ENCODE data around the gene ZNF44.

The ZNF44 gene

DNA sequence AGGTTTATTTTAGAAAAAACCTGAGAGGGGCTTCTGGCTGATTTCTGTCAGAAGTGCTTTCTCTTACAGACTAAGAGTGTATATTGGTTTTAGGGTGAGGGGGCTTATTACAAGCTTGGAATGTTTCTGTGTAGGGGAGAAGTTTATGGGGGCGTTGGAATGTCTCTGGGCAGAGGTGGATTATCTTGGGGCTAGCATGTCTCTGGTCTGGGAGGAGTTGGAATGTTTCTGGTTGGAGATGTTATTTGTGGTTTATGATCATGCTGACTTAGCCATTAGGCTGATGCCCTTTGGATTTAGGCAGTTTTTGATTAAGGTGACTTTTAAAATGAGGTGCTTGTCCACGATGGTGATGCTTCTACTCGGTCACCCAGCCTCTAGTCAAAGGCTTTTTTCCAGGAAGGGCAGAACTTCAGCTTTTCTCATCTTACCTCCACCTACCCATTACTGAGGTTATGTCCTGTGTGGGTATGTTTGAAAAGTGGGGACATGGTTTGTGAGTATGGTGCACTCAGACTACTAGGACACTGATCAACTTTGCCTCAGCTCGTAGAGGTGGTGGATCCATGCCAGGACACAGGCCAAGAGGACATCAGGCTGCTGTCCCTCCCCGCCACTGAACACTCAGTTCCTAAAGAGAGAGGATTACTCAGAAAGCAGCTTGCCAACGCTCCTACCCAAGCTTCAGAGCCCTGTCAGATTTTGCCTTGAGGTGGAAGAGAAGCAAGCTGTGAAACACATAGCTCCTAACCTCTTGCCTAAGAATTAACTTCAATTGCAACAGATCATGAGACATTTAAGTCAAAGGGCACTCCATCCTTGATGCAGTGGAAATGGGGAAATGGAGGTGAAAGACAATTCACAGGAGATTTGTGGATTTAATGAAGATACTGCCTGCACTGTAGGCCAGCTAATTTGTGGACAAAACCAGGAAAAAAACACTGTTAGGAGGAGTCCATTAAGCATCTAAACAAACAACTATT, 63.6 kb downstream of the ZNF44 start:
- no peak overlapping the region for H3K4me3 ChIP-seq (ENCODE audit: low read depth, low read length)
- TF ChIP-seq, protein P1, sequence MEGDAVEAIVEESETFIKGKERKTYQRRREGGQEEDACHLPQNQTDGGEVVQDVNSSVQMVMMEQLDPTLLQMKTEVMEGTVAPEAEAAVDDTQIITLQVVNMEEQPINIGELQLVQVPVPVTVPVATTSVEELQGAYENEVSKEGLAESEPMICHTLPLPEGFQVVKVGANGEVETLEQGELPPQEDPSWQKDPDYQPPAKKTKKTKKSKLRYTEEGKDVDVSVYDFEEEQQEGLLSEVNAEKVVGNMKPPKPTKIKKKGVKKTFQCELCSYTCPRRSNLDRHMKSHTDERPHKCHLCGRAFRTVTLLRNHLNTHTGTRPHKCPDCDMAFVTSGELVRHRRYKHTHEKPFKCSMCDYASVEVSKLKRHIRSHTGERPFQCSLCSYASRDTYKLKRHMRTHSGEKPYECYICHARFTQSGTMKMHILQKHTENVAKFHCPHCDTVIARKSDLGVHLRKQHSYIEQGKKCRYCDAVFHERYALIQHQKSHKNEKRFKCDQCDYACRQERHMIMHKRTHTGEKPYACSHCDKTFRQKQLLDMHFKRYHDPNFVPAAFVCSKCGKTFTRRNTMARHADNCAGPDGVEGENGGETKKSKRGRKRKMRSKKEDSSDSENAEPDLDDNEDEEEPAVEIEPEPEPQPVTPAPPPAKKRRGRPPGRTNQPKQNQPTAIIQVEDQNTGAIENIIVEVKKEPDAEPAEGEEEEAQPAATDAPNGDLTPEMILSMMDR (IDR thresholded peaks at IDR 0.05; ENCODE audit: low read depth, low read length): no peak
- H3K9me3 ChIP-seq (ENCODE audit: severe bottlenecking): peaks cover 11% of the 10 kb centered on the region
- no peaks in the 10 kb centered on the region for H3K27me3 ChIP-seq (ENCODE audit: insufficient read depth, low read depth, severe bottlenecking)
- DNase-seq: no peak
- peaks cover 7% of the 10 kb centered on the region for H3K36me3 ChIP-seq
- peak overlapping the region; percentile 53 for H3K27ac ChIP-seq

GRCh38 chr19:12229990-12230389, 64.7 kb downstream of the ZNF44 start:
- H3K9me3 ChIP-seq (ENCODE audit: severe bottlenecking): peaks cover 11% of the 10 kb centered on the region
- TF ChIP-seq, protein P1 (IDR thresholded peaks at IDR 0.05; ENCODE audit: low read depth, low read length): no peak
- no peaks in the 10 kb centered on the region for H3K27me3 ChIP-seq (ENCODE audit: insufficient read depth, low read depth, severe bottlenecking)
- H3K36me3 ChIP-seq: peaks cover 7% of the 10 kb centered on the region
- no peak for DNase-seq
- no peak overlapping the region for H3K27ac ChIP-seq
- no peak overlapping the region for H3K4me3 ChIP-seq (ENCODE audit: low read depth, low read length)

GRCh38 chr19:12224676-12225075, 70.0 kb downstream of the ZNF44 start:
- Histone ChIP-seq H3K27me3 (ENCODE audit: insufficient read depth, low read depth, severe bottlenecking) (no peaks in the 10 kb centered on the region), H3K4me3 (ENCODE audit: low read depth, low read length) (no peak overlapping the region), H3K36me3 (no peaks in the 10 kb centered on the region), H3K9me3 (ENCODE audit: severe bottlenecking) (peaks cover 2% of the 10 kb centered on the region), H3K27ac (no peak overlapping the region)
- no peak for DNase-seq
- TF ChIP-seq, protein P1 (IDR thresholded peaks at IDR 0.05; ENCODE audit: low read depth, low read length): no peak

DNA sequence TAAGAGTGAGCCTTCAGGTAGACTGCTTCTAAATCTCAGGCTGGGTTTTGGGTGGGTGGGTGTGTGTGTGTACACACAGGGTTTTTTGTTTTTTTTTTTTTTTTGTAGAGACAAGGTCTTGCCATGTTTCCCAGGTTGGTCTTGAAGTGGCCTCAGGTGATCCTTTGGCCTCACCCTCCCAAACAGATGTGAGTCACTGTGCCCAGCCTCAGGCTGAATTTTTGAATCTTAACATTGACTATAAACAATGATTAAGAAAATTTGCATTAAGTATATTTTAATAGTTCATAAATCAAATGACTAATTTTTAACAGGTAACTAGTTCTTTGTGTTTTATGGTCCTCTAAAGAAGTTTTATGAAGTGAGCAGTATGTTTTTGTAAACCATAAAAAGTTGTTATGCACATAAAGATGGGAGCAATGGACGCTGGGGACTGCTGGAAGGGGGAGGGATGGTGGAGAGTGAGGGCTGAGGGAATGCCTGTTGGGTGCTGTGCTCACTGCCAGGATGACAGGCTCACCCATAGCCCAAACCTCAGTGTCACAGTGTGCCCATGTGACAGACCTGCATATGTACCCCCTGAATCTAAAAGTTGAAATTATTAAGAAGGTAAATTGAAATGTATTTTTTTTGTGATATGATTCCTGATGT, 71.6 kb downstream of the ZNF44 start:
- DNase-seq: no peak
- no peaks in the 10 kb centered on the region for H3K27me3 ChIP-seq (ENCODE audit: insufficient read depth, low read depth, severe bottlenecking)
- H3K9me3 ChIP-seq (ENCODE audit: severe bottlenecking): no peaks in the 10 kb centered on the region
- H3K4me3 ChIP-seq (ENCODE audit: low read depth, low read length): no peak overlapping the region
- no peak overlapping the region for H3K27ac ChIP-seq
- H3K36me3 ChIP-seq: no peaks in the 10 kb centered on the region
- TF ChIP-seq, protein P1 (IDR thresholded peaks at IDR 0.05; ENCODE audit: low read depth, low read length): no peak
